Gastrocnemius medialis (tissue), 4 donors: Measurements from ENCODE around the gene KLF8. TPM values are rescaled to one million over a fixed set of nuclear protein-coding genes. Genes with fewer than 3 reads are reported as not detected.

Experiments
- ATAC-seq, 2 donors: fragments of 150-250 bp; one replicate each; pipeline ENCODE4 v1.9.1; 2016
- DNase-seq, 2 donors: peaks; one replicate each; pipeline ENCODE4 v3.0.0-alpha.2; 2019
- H3K27ac ChIP-seq, 4 donors: fragments of 200-600 bp; sonication (generic); 1 replicate in 1 of 4; 2 replicates in 3 of 4; pipeline ENCODE4 v1.5.1; 2016 to 2018; ENCODE audit warnings: mild to moderate bottlenecking in 2 of 4, moderate library complexity in 1 of 4
- H3K27me3 ChIP-seq, 3 donors: fragments of 200-600 bp; sonication (generic) in 2 of 3; 1 replicate in 1 of 3; 2 replicates in 2 of 3; pipeline versions ENCODE4 v1.5.1 to v1.6.0; 2016 to 2019; ENCODE audit warnings: mild to moderate bottlenecking in 1 of 3, moderate library complexity in 1 of 3
- H3K36me3 ChIP-seq, 2 donors: fragments of 200-600 bp; sonication (generic) in 1 of 2; one replicate each; pipeline ENCODE4 v1.5.1; 2017 to 2018
- H3K4me1 ChIP-seq, 2 donors: fragments of 200-600 bp; sonication (generic) in 1 of 2; one replicate each; pipeline ENCODE4 v1.5.1; 2016 to 2017; ENCODE audit warnings: mild to moderate bottlenecking in 2 of 2
- H3K4me3 ChIP-seq, 4 donors: fragments of 200-600 bp; sonication (generic) in 3 of 4; 1 replicate in 1 of 4; 2 replicates in 3 of 4; pipeline ENCODE4 v1.5.1; 2016 to 2019; ENCODE audit warnings: mild to moderate bottlenecking in 2 of 4
- H3K9me3 ChIP-seq, 3 donors: fragments of 200-600 bp; sonication (generic) in 2 of 3; 1 replicate in 1 of 3; 2 replicates in 2 of 3; pipeline ENCODE4 v1.5.1; 2016 to 2019
- CTCF ChIP-seq, 5 experiments: fragments of 450-650 bp in 3 of 5; fragments of 200-600 bp in 2 of 5; sonication (generic) in 2 of 5; IDR thresholded peaks in 4 of 5; conservative IDR thresholded peaks in 1 of 5; 1 replicate in 4 of 5; 2 replicates in 1 of 5; pipeline ENCODE4 v1.5.1; 2016 to 2019; ENCODE audit warnings: antibody characterized with exemption in 5 of 5, mild to moderate bottlenecking in 3 of 5, moderate library complexity in 3 of 5
- POLR2A ChIP-seq, 2 donors: fragments of 450-650 bp; IDR thresholded peaks; one replicate each; pipeline ENCODE4 v1.6.1; 2017; ENCODE audit warnings: antibody characterized with exemption in 2 of 2, mild to moderate bottlenecking in 2 of 2, moderate library complexity in 2 of 2
- in situ Hi-C, 4 donors: fragments of 200-750 bp; cut with MboI; loops; one replicate each; pipeline versions ENCODE4 v1.15.0 to v1.8.0; 2017; ENCODE audit warnings: low sequenced_read_pairs in 4 of 4
- intact Hi-C: fragments of 100-400 bp; cut with DNase I; formaldehyde crosslinking; loops from one replicate; pipeline ENCODE4 v1.15.1; 2023; ENCODE audit warnings: low total_unique reads
- total RNA-seq, 4 donors: library from RNA; depleted of rRNA; stranded (reverse); fragments of >200 nt; gene quantifications; one replicate each; pipeline versions ENCODE4 v1.1.0 to v1.2.3, GENCODE V29; 2016

The KLF8 gene
- total RNA-seq, 4 donors from 2014 or later: 0.70 to 4.2 (median 3.3) TPM

DNA sequence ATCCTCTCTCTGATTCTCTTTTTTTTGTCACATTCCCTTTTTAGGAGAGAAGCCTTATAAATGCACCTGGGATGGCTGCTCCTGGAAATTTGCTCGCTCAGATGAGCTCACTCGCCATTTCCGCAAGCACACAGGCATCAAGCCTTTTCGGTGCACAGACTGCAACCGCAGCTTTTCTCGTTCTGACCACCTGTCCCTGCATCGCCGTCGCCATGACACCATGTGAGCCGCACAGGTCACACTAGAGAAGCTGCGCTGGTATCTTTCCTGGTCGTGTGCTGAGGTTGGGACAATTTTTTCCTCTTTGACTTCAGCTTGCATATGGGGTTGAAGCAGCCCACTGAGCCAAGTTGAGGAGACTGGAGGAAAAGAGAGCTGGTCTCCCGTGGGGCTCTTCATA lies 52.1 kb downstream of the KLF8 start:
- intact Hi-C loops (no loop called here), in situ Hi-C loops (loop anchor here in 1 of 4 donors (25.0 kb wide), 1 partner anchor 428 kb away; no protein-coding TSS in a partner anchor)
- H3K9me3 ChIP-seq: no peaks in the 10 kb centered on the region
- H3K27me3 ChIP-seq: no peaks in the 10 kb centered on the region
- no peak for DNase-seq
- peaks cover 0 to 3% of the 10 kb centered on the region in 2 donors for H3K36me3 ChIP-seq
- H3K27ac ChIP-seq: no peak overlapping the region
- no peak overlapping the region for H3K4me3 ChIP-seq
- no peak for ATAC-seq
- TF ChIP-seq POLR2A (IDR thresholded peaks at IDR 0.05): no peak
- TF ChIP-seq CTCF (IDR thresholded peaks at IDR 0.05 in 4 of 5, conservative IDR thresholded peaks at IDR 0.05 in 1 of 5): no peak
- H3K4me1 ChIP-seq: no peaks in the 10 kb centered on the region

DNA sequence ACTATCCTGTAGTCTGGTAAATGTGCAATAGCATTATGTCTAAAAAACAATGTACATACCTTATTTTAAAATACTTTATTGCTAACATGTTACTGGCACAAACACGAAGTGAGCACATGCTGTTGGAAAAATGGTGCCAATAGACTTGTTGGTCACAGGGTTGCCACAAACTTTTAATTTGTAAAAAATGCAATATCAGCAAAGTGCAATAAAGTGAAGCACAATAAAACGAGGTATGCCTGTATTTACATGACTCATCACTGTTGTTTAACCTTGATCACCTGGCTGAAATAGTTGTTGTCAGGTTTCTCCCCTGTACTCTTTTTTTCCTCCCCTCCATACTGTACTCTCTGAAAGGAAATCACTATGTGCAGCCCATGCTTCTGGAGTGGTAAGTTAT lies 56.5 kb downstream of the KLF8 start:
- Histone ChIP-seq H3K36me3 (peaks cover 0 to 3% of the 10 kb centered on the region in 2 donors), H3K27ac (no peak overlapping the region), H3K4me1 (no peaks in the 10 kb centered on the region), H3K27me3 (peaks cover 0 to 4% (median 0%) of the 10 kb centered on the region in 3 donors), H3K9me3 (no peaks in the 10 kb centered on the region), H3K4me3 (no peak overlapping the region)
- DNase-seq (no peak), ATAC-seq (no peak)
- intact Hi-C loops (no loop called here), in situ Hi-C loops (loop anchor here in 1 of 4 donors (25.0 kb wide), 1 partner anchor 424 kb away; no protein-coding TSS in a partner anchor)
- TF ChIP-seq CTCF (IDR thresholded peaks at IDR 0.05 in 4 of 5, conservative IDR thresholded peaks at IDR 0.05 in 1 of 5): no peak
- no peak for TF ChIP-seq POLR2A (IDR thresholded peaks at IDR 0.05)

DNA sequence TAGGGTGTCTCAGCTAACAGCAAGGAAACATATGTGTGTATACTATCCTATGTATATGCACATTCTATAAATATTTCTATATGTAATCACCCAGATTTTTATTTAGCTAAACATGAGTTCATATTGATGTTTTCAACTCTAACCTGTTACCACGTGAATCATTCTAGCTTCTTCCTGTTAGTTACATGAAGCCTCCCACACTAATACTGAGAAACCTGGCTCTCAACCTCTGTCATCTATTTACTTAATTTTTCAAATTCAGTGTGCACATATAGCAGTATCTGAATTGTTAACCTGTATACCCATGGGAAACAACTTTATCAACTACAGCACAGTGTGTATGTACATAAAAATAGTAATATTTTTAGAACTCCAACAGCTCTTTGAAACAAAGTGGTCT lies 57.3 kb downstream of the KLF8 start:
- in situ Hi-C loops: loop anchor here in 1 of 4 donors (25.0 kb wide), 1 partner anchor 423 kb away; no protein-coding TSS in a partner anchor
- Histone ChIP-seq H3K4me3 (no peak overlapping the region), H3K9me3 (no peaks in the 10 kb centered on the region), H3K36me3 (peaks cover 0 to 3% of the 10 kb centered on the region in 2 donors), H3K27ac (no peak overlapping the region), H3K4me1 (no peaks in the 10 kb centered on the region), H3K27me3 (peaks cover 0 to 4% (median 0%) of the 10 kb centered on the region in 3 donors)
- TF ChIP-seq POLR2A (IDR thresholded peaks at IDR 0.05) (no peak), CTCF (IDR thresholded peaks at IDR 0.05 in 4 of 5, conservative IDR thresholded peaks at IDR 0.05 in 1 of 5) (no peak)
- DNase-seq (no peak), ATAC-seq (no peak)
- intact Hi-C loops: no loop called here

DNA sequence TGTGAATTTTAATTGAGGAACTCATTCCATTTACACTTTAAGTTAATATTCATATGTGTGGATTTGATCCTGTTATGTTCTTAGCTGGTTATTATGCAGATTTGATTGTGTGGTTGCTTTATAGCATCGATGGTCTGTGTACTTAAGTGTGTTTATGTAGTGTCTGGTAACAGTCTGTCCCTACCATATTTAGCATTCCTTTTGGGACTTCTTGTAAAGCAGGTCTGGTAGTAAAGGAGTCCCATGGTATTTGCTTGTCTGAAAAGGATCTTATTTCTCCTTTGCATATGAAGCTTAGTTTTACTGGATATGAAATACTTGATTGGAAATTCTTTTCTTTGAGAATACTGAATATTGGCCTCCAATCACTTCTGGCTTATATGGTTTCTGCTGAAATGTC lies 76.6 kb downstream of the KLF8 start:
- Histone ChIP-seq H3K4me1 (no peaks in the 10 kb centered on the region), H3K9me3 (no peaks in the 10 kb centered on the region), H3K27me3 (no peaks in the 10 kb centered on the region), H3K4me3 (no peak overlapping the region), H3K36me3 (no peaks in the 10 kb centered on the region), H3K27ac (no peak overlapping the region)
- intact Hi-C loops: no loop called here
- in situ Hi-C loops: no loop called here
- TF ChIP-seq POLR2A (IDR thresholded peaks at IDR 0.05): no peak
- TF ChIP-seq CTCF (IDR thresholded peaks at IDR 0.05 in 4 of 5, conservative IDR thresholded peaks at IDR 0.05 in 1 of 5): no peak
- ATAC-seq: no peak
- DNase-seq: no peak

DNA sequence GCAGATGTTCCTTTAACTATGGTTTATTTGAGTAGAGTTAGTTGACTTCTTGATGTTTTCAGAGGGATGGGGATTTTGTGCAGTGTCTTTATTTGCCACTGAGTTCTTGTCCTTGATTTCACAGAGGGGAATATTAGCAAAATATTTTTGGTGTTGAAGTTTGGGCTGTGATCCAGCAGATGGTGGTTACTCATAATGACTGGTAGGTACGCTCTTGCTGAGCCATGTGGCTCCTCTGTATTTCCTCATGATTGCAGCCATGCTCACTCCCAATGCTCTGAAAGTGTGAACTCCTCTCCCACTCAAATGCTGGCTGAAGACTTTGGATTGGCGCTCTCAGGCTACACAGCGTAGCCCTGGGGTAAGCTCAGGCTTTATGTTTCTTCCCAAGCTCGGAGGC lies 77.7 kb downstream of the KLF8 start:
- ATAC-seq (no peak), DNase-seq (no peak)
- TF ChIP-seq POLR2A (IDR thresholded peaks at IDR 0.05) (no peak), CTCF (IDR thresholded peaks at IDR 0.05 in 4 of 5, conservative IDR thresholded peaks at IDR 0.05 in 1 of 5) (no peak)
- no peaks in the 10 kb centered on the region for H3K27me3 ChIP-seq
- in situ Hi-C loops: no loop called here
- H3K36me3 ChIP-seq: no peaks in the 10 kb centered on the region
- no peaks in the 10 kb centered on the region for H3K4me1 ChIP-seq
- H3K27ac ChIP-seq: no peak overlapping the region
- H3K4me3 ChIP-seq: no peak overlapping the region
- intact Hi-C loops: no loop called here
- H3K9me3 ChIP-seq: no peaks in the 10 kb centered on the region
